Measurements from ENCODE around the gene ADAMTSL3.

ADAMTSL3 gene

GRCh38 chr15:83913034-83913632 is 259.2 kb downstream of the ADAMTSL3 start:
- Histone ChIP-seq H3K4ac (ENCODE audit: low read depth, low read length) (no peak overlapping the region), H3K79me1 (ENCODE audit: low read length) (no peaks in the 10 kb centered on the region), H2BK5ac (ENCODE audit: low read length) (no peak overlapping the region), H3K4me1 (ENCODE audit: control insufficient read depth, low read depth, low read length) (no peaks in the 10 kb centered on the region), H3K27me3 (ENCODE audit: insufficient read depth, low read length, poor library complexity) (no peaks in the 10 kb centered on the region), H2BK15ac (replicated peaks; ENCODE audit: low read depth) (no peak overlapping the region), H3K9ac (ENCODE audit: low read length) (no peak overlapping the region), H3K56ac (ENCODE audit: low read length) (no peak overlapping the region), H3K27ac (ENCODE audit: low read depth, low read length) (no peak overlapping the region), H3K36me3 (ENCODE audit: control insufficient read depth, insufficient read depth, low read length) (no peaks in the 10 kb centered on the region), H3K23ac (ENCODE audit: low read length) (no peak overlapping the region), H2BK120ac (ENCODE audit: low read depth, low read length) (no peak overlapping the region), H3K79me2 (ENCODE audit: control insufficient read depth, insufficient read depth, low read length) (no peaks in the 10 kb centered on the region), H4K8ac (ENCODE audit: low read depth, low read length) (no peak overlapping the region), H3K4me3 (ENCODE audit: low read length) (no peak overlapping the region), H3K18ac (ENCODE audit: low read length) (no peak overlapping the region), H3K4me2 (ENCODE audit: low read length) (no peak overlapping the region), H4K5ac (ENCODE audit: low read length) (no peak overlapping the region), H2AK5ac (ENCODE audit: low read length) (no peak overlapping the region)
- no peak for DNase-seq
- no CpG with 5 or more reads among the region's 14 CpGs for WGBS (ENCODE audit: extremely low coverage, insufficient coverage, low lambda C conversion rate)

GRCh38 chr15:83914906-83915305 is 261.0 kb downstream of the ADAMTSL3 start:
- no peak overlapping the region for H4K8ac ChIP-seq (ENCODE audit: low read depth, low read length)
- H2BK120ac ChIP-seq (ENCODE audit: low read depth, low read length) = no peak overlapping the region
- H3K18ac ChIP-seq (ENCODE audit: low read length) = no peak overlapping the region
- H2AK5ac ChIP-seq (ENCODE audit: low read length) = no peak overlapping the region
- no peaks in the 10 kb centered on the region for H3K27me3 ChIP-seq (ENCODE audit: insufficient read depth, low read length, poor library complexity)
- H3K56ac ChIP-seq (ENCODE audit: low read length) = no peak overlapping the region
- no peaks in the 10 kb centered on the region for H3K36me3 ChIP-seq (ENCODE audit: control insufficient read depth, insufficient read depth, low read length)
- no peak overlapping the region for H3K27ac ChIP-seq (ENCODE audit: low read depth, low read length)
- H3K4me2 ChIP-seq (ENCODE audit: low read length) = no peak overlapping the region
- H4K5ac ChIP-seq (ENCODE audit: low read length) = no peak overlapping the region
- H2BK5ac ChIP-seq (ENCODE audit: low read length) = no peak overlapping the region
- H3K9ac ChIP-seq (ENCODE audit: low read length) = no peak overlapping the region
- no peak overlapping the region for H3K4ac ChIP-seq (ENCODE audit: low read depth, low read length)
- no peaks in the 10 kb centered on the region for H3K79me1 ChIP-seq (ENCODE audit: low read length)
- H3K4me3 ChIP-seq (ENCODE audit: low read length) = no peak overlapping the region
- no CpG with 5 or more reads among the region's 1 CpG for WGBS (ENCODE audit: extremely low coverage, insufficient coverage, low lambda C conversion rate)
- H2BK15ac ChIP-seq (replicated peaks; ENCODE audit: low read depth) = no peak overlapping the region
- H3K79me2 ChIP-seq (ENCODE audit: control insufficient read depth, insufficient read depth, low read length) = no peaks in the 10 kb centered on the region
- no peaks in the 10 kb centered on the region for H3K4me1 ChIP-seq (ENCODE audit: control insufficient read depth, low read depth, low read length)
- no peak for DNase-seq
- H3K23ac ChIP-seq (ENCODE audit: low read length) = no peak overlapping the region

- H3K9ac ChIP-seq (ENCODE audit: low read length) = no peak overlapping the region
- H2BK5ac ChIP-seq (ENCODE audit: low read length) = no peak overlapping the region
- H2AK5ac ChIP-seq (ENCODE audit: low read length) = no peak overlapping the region
- no peak overlapping the region for H2BK15ac ChIP-seq (replicated peaks; ENCODE audit: low read depth)
- no CpG with 5 or more reads among the region's 1 CpG for WGBS (ENCODE audit: extremely low coverage, insufficient coverage, low lambda C conversion rate)
- no peak overlapping the region for H4K8ac ChIP-seq (ENCODE audit: low read depth, low read length)
- no peak overlapping the region for H4K5ac ChIP-seq (ENCODE audit: low read length)
- H3K4me3 ChIP-seq (ENCODE audit: low read length) = no peak overlapping the region
- H3K79me2 ChIP-seq (ENCODE audit: control insufficient read depth, insufficient read depth, low read length) = no peaks in the 10 kb centered on the region
- DNase-seq = no peak
- no peaks in the 10 kb centered on the region for H3K79me1 ChIP-seq (ENCODE audit: low read length)
- no peaks in the 10 kb centered on the region for H3K4me1 ChIP-seq (ENCODE audit: control insufficient read depth, low read depth, low read length)
- H3K23ac ChIP-seq (ENCODE audit: low read length) = no peak overlapping the region
- no peak overlapping the region for H3K18ac ChIP-seq (ENCODE audit: low read length)
- H3K27ac ChIP-seq (ENCODE audit: low read depth, low read length) = no peak overlapping the region
- no peak overlapping the region for H3K4me2 ChIP-seq (ENCODE audit: low read length)
- no peaks in the 10 kb centered on the region for H3K27me3 ChIP-seq (ENCODE audit: insufficient read depth, low read length, poor library complexity)
- H3K4ac ChIP-seq (ENCODE audit: low read depth, low read length) = no peak overlapping the region
- no peak overlapping the region for H2BK120ac ChIP-seq (ENCODE audit: low read depth, low read length)
- no peak overlapping the region for H3K56ac ChIP-seq (ENCODE audit: low read length)
- H3K36me3 ChIP-seq (ENCODE audit: control insufficient read depth, insufficient read depth, low read length) = no peaks in the 10 kb centered on the region
Measured at GRCh38 chr15:83917432-83917831, 263.5 kb downstream of the ADAMTSL3 start.

- H3K4me2 ChIP-seq (ENCODE audit: low read length) = no peak overlapping the region
Measured at GRCh38 chr15:83918011-83918410, 264.1 kb downstream of the ADAMTSL3 start.

GRCh38 chr15:83919319-83919830 is 265.5 kb downstream of the ADAMTSL3 start:
- Histone ChIP-seq H2BK5ac (ENCODE audit: low read length) (no peak overlapping the region), H2BK15ac (replicated peaks; ENCODE audit: low read depth) (no peak overlapping the region), H3K56ac (ENCODE audit: low read length) (no peak overlapping the region), H3K27ac (ENCODE audit: low read depth, low read length) (no peak overlapping the region), H3K4me1 (ENCODE audit: control insufficient read depth, low read depth, low read length) (no peaks in the 10 kb centered on the region), H4K8ac (ENCODE audit: low read depth, low read length) (no peak overlapping the region), H3K27me3 (ENCODE audit: insufficient read depth, low read length, poor library complexity) (no peaks in the 10 kb centered on the region), H3K4me2 (ENCODE audit: low read length) (no peak overlapping the region), H4K5ac (ENCODE audit: low read length) (no peak overlapping the region), H2AK5ac (ENCODE audit: low read length) (no peak overlapping the region), H3K36me3 (ENCODE audit: control insufficient read depth, insufficient read depth, low read length) (no peaks in the 10 kb centered on the region), H3K9ac (ENCODE audit: low read length) (no peak overlapping the region), H3K4ac (ENCODE audit: low read depth, low read length) (no peak overlapping the region), H3K4me3 (ENCODE audit: low read length) (no peak overlapping the region), H2BK120ac (ENCODE audit: low read depth, low read length) (no peak overlapping the region), H3K79me2 (ENCODE audit: control insufficient read depth, insufficient read depth, low read length) (no peaks in the 10 kb centered on the region), H3K79me1 (ENCODE audit: low read length) (no peaks in the 10 kb centered on the region), H3K23ac (ENCODE audit: low read length) (no peak overlapping the region), H3K18ac (ENCODE audit: low read length) (no peak overlapping the region)
- DNase-seq = no peak
- WGBS (ENCODE audit: extremely low coverage, insufficient coverage, low lambda C conversion rate) = no CpG with 5 or more reads among the region's 5 CpGs

More at GRCh38 chr15:83918011-83918410, 264.1 kb downstream of the ADAMTSL3 start:
- H3K27me3 ChIP-seq (ENCODE audit: insufficient read depth, low read length, poor library complexity) = no peaks in the 10 kb centered on the region
- H3K79me1 ChIP-seq (ENCODE audit: low read length) = no peaks in the 10 kb centered on the region
- H3K36me3 ChIP-seq (ENCODE audit: control insufficient read depth, insufficient read depth, low read length) = no peaks in the 10 kb centered on the region
- no peaks in the 10 kb centered on the region for H3K79me2 ChIP-seq (ENCODE audit: control insufficient read depth, insufficient read depth, low read length)
- H3K9ac ChIP-seq (ENCODE audit: low read length) = no peak overlapping the region
- H3K4me3 ChIP-seq (ENCODE audit: low read length) = no peak overlapping the region
- no peak overlapping the region for H4K8ac ChIP-seq (ENCODE audit: low read depth, low read length)
- no peak for DNase-seq
- H3K27ac ChIP-seq (ENCODE audit: low read depth, low read length) = no peak overlapping the region
- H3K23ac ChIP-seq (ENCODE audit: low read length) = no peak overlapping the region
- no peak overlapping the region for H3K18ac ChIP-seq (ENCODE audit: low read length)
- H3K4ac ChIP-seq (ENCODE audit: low read depth, low read length) = no peak overlapping the region
- H2BK15ac ChIP-seq (replicated peaks; ENCODE audit: low read depth) = no peak overlapping the region
- no peak overlapping the region for H2BK5ac ChIP-seq (ENCODE audit: low read length)
- no peak overlapping the region for H4K5ac ChIP-seq (ENCODE audit: low read length)
- H2AK5ac ChIP-seq (ENCODE audit: low read length) = no peak overlapping the region
- H2BK120ac ChIP-seq (ENCODE audit: low read depth, low read length) = no peak overlapping the region
- no peaks in the 10 kb centered on the region for H3K4me1 ChIP-seq (ENCODE audit: control insufficient read depth, low read depth, low read length)
- H3K56ac ChIP-seq (ENCODE audit: low read length) = no peak overlapping the region

- no peaks in the 10 kb centered on the region for H3K79me1 ChIP-seq (ENCODE audit: low read length)
- H3K4me2 ChIP-seq (ENCODE audit: low read length) = no peak overlapping the region
- no peak overlapping the region for H2BK15ac ChIP-seq (replicated peaks; ENCODE audit: low read depth)
- H2BK120ac ChIP-seq (ENCODE audit: low read depth, low read length) = no peak overlapping the region
- H3K4me3 ChIP-seq (ENCODE audit: low read length) = no peak overlapping the region
- H3K4ac ChIP-seq (ENCODE audit: low read depth, low read length) = no peak overlapping the region
- no peak overlapping the region for H3K18ac ChIP-seq (ENCODE audit: low read length)
- no peak overlapping the region for H3K27ac ChIP-seq (ENCODE audit: low read depth, low read length)
- no peaks in the 10 kb centered on the region for H3K4me1 ChIP-seq (ENCODE audit: control insufficient read depth, low read depth, low read length)
- no peak overlapping the region for H2AK5ac ChIP-seq (ENCODE audit: low read length)
- no peaks in the 10 kb centered on the region for H3K27me3 ChIP-seq (ENCODE audit: insufficient read depth, low read length, poor library complexity)
- DNase-seq = no peak
- no peaks in the 10 kb centered on the region for H3K36me3 ChIP-seq (ENCODE audit: control insufficient read depth, insufficient read depth, low read length)
- H3K56ac ChIP-seq (ENCODE audit: low read length) = no peak overlapping the region
- no peak overlapping the region for H3K23ac ChIP-seq (ENCODE audit: low read length)
- H4K5ac ChIP-seq (ENCODE audit: low read length) = no peak overlapping the region
- H3K79me2 ChIP-seq (ENCODE audit: control insufficient read depth, insufficient read depth, low read length) = no peaks in the 10 kb centered on the region
- H4K8ac ChIP-seq (ENCODE audit: low read depth, low read length) = no peak overlapping the region
- no peak overlapping the region for H2BK5ac ChIP-seq (ENCODE audit: low read length)
- no CpG with 5 or more reads among the region's 5 CpGs for WGBS (ENCODE audit: extremely low coverage, insufficient coverage, low lambda C conversion rate)
- no peak overlapping the region for H3K9ac ChIP-seq (ENCODE audit: low read length)
Measured at GRCh38 chr15:83919978-83920510, 266.1 kb downstream of the ADAMTSL3 start.
